ENCODE results near the gene LRIT1. TPM values are rescaled to one million over a fixed set of nuclear protein-coding genes. Genes with fewer than 3 reads are reported as not detected.

LRIT1 gene
- total RNA-seq, 2 experiments from 2014 or later: not detected

DNA sequence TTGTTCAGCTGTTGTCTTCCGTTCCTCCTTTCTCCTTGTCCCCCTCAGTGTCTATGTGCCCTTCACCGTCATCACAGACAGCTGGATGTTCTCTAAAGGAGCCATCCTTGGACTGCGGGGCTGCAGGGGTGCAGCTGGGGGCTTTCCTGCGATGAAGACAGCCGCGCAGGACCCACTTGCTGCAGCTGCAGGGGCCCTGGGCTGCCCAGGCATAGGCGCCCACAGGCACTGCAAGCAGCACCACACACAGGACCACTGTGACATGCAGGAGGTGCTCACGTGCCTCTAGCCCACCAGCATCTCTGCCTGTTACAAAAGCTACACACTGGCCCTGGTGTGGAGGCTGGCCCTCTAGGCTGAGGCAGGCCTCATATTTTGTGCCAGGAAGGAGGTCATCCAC lies 19.4 kb downstream of the LRIT1 start:
- ChIA-PET CTCF (interaction anchor here (0.7 to 1.5 kb wide), 2 partner anchors 9 to 35 kb away, joined by 3 to 4 read pairs; no protein-coding TSS in a partner anchor), POLR2A (no interaction called here)
- TF ChIP-seq, protein P1, sequence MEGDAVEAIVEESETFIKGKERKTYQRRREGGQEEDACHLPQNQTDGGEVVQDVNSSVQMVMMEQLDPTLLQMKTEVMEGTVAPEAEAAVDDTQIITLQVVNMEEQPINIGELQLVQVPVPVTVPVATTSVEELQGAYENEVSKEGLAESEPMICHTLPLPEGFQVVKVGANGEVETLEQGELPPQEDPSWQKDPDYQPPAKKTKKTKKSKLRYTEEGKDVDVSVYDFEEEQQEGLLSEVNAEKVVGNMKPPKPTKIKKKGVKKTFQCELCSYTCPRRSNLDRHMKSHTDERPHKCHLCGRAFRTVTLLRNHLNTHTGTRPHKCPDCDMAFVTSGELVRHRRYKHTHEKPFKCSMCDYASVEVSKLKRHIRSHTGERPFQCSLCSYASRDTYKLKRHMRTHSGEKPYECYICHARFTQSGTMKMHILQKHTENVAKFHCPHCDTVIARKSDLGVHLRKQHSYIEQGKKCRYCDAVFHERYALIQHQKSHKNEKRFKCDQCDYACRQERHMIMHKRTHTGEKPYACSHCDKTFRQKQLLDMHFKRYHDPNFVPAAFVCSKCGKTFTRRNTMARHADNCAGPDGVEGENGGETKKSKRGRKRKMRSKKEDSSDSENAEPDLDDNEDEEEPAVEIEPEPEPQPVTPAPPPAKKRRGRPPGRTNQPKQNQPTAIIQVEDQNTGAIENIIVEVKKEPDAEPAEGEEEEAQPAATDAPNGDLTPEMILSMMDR (IDR thresholded peaks at IDR 0.05): no peak
- Mint-ChIP-seq H3K27me3 (peaks cover 7% of the 10 kb centered on the region), H3K36me3 (ENCODE audit: low read depth) (peaks cover 4% of the 10 kb centered on the region), H3K9me3 (peaks cover 8% of the 10 kb centered on the region), H3K27ac (no peak overlapping the region), H3K4me1 (ENCODE audit: low read depth) (no peaks in the 10 kb centered on the region), H3K4me3 (no peak overlapping the region)
- no peak for DNase-seq
- ATAC-seq: no peak
- intact Hi-C loops (cut with micrococcal nuclease): no loop called here

DNA sequence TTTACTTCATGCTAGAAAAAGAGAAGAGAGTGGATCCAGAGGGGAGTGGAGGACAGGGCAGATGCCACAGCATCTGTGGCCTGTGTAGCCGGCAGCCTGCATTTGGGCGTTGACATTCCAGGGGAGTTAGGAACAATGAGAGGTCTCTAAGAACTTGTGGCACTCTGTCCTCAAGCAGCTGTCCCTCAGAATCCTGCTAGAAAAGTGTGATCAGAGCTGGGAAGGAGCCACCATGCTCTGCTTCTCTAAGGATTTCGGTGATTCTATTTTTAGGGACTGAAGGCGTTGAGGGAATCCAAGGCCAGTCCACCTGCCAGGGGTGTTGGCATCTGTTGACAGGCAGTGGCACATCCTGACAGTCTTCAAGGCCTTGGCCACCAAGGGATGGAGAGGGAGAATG lies 23.6 kb downstream of the LRIT1 start:
- POLR2A ChIA-PET: no interaction called here
- no peaks in the 10 kb centered on the region for H3K4me1 Mint-ChIP-seq (ENCODE audit: low read depth)
- TF ChIP-seq, protein P1 (IDR thresholded peaks at IDR 0.05): no peak
- peaks cover 8% of the 10 kb centered on the region for H3K9me3 Mint-ChIP-seq
- no peak overlapping the region for H3K27ac Mint-ChIP-seq
- CTCF ChIA-PET: interaction anchor here (1.0 to 4.9 kb wide), 2 partner anchors 12 to 70 kb away, joined by 3 to 22 read pairs; no protein-coding TSS in a partner anchor
- H3K4me3 Mint-ChIP-seq: no peak overlapping the region
- intact Hi-C loops (cut with micrococcal nuclease): no loop called here
- ATAC-seq: no peak
- DNase-seq: no peak
- peaks cover 2% of the 10 kb centered on the region for H3K27me3 Mint-ChIP-seq
- peaks cover 4% of the 10 kb centered on the region for H3K36me3 Mint-ChIP-seq (ENCODE audit: low read depth)

DNA sequence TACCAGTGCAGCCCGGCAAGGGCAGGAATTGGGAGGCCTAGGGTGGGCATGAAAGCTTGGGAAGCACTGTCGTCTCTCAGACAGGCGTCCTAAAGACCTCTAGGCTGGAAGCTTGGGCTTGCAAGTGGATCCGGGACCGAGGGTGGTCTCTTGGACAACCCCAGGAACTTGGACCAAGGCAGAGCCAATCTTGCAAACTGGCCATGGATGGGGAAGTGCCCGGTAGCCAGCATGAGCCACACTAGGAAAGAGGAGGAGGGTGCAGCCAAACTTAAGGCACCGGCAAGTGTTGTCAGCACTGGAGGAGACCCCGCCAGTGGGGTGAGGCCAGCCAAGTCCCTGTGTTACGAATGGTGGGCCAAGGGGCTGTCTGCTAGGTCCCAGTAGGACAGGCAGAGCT lies 24.5 kb downstream of the LRIT1 start:
- H3K4me3 Mint-ChIP-seq: no peak overlapping the region
- H3K36me3 Mint-ChIP-seq (ENCODE audit: low read depth): peaks cover 4% of the 10 kb centered on the region
- intact Hi-C loops (cut with micrococcal nuclease): no loop called here
- H3K27me3 Mint-ChIP-seq: peaks cover 2% of the 10 kb centered on the region
- CTCF ChIA-PET: interaction anchor here (1.0 to 4.9 kb wide), 3 partner anchors 11 to 69 kb away, joined by 3 to 22 read pairs (median 3); no protein-coding TSS in a partner anchor
- POLR2A ChIA-PET: interaction anchor here (0.6 kb wide), 1 partner anchor 80 kb away, joined by 3 read pairs; no protein-coding TSS in a partner anchor
- no peak overlapping the region for H3K27ac Mint-ChIP-seq
- DNase-seq (no peak), ATAC-seq (no peak)
- TF ChIP-seq, protein P1 (IDR thresholded peaks at IDR 0.05): no peak
- H3K4me1 Mint-ChIP-seq (ENCODE audit: low read depth): no peaks in the 10 kb centered on the region
- H3K9me3 Mint-ChIP-seq: peaks cover 8% of the 10 kb centered on the region

DNA sequence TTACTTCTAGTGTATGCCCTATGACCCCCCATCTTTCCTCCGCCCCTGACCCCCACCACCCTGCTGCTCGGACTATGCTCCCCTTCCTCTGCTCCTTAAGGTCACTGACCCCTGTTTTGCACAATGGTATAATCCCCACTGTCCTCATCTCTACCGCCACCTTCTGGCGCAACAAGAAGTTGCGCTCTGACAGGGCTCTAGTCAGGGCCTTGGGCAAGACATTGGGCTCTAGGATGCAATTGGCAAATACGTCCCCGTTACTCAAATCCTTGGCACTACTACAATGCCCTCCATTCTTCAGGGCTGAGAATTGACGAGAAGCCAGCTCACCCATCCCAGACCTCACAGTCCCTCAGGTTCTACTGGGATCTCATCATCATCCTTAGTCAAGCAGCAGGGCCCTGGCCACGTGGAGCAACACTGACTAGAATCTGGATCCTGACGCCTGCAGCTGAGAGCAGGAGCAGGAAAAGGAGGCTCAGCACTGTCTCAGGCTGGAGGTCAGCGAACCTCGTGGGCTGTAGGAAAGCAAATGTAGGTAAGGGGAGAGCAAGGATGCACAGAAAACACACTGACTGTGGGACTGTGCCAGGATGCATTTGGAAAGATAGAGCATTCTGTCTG lies 26.6 kb downstream of the LRIT1 start:
- peak; percentile 80 for ATAC-seq
- peak; percentile 52 for DNase-seq
- Mint-ChIP-seq H3K27me3 (no peaks in the 10 kb centered on the region), H3K4me1 (ENCODE audit: low read depth) (no peaks in the 10 kb centered on the region), H3K9me3 (peaks cover 8% of the 10 kb centered on the region), H3K27ac (no peak overlapping the region), H3K4me3 (no peak overlapping the region), H3K36me3 (ENCODE audit: low read depth) (peaks cover 4% of the 10 kb centered on the region)
- TF ChIP-seq, protein P1 (IDR thresholded peaks at IDR 0.05): peak; percentile 30
- ChIA-PET POLR2A (no interaction called here), CTCF (interaction anchor here (0.6 to 4.9 kb wide), 25 partner anchors 9 to 326 kb away, joined by 3 to 46 read pairs (median 4); partner anchors contain the start of gene GHITM)
- intact Hi-C loops (cut with micrococcal nuclease): no loop called here

DNA sequence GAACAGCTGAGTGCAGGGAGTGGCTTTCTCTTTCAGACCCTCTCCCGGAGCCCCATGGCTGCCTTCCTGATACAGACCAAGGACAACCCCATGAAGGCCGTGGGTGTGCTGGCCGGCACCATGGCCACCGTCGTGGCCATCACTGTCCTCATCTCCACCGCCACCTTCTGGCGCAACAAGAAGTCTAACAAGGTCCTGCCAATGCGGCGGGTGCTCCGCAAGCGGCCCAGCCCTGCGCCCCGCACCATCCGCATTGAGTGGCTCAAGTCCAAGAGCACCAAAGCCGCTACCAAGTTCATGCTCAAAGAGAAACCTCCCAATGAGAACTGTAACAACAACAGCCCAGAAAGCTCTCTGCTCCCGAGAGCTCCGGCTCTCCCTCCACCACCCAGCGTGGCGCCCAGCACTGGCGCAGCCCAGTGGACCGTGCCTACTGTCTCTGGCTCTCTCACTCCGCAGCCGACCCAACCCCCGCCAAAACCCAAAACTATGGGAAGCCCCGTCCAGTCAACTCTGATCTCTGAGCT lies 27.2 kb downstream of the LRIT1 start:
- Mint-ChIP-seq H3K4me3 (no peak overlapping the region), H3K36me3 (ENCODE audit: low read depth) (peaks cover under 1% of the 10 kb centered on the region), H3K4me1 (ENCODE audit: low read depth) (no peaks in the 10 kb centered on the region), H3K27me3 (no peaks in the 10 kb centered on the region), H3K27ac (no peak overlapping the region), H3K9me3 (peaks cover 2% of the 10 kb centered on the region)
- intact Hi-C loops (cut with micrococcal nuclease): no loop called here
- CTCF ChIA-PET: interaction anchor here (0.7 to 4.9 kb wide), 20 partner anchors 8 to 326 kb away, joined by 3 to 46 read pairs (median 4); partner anchors contain the start of gene GHITM
- TF ChIP-seq, protein P1 (IDR thresholded peaks at IDR 0.05): no peak
- POLR2A ChIA-PET: no interaction called here
- DNase-seq (no peak), ATAC-seq (no peak)

Measured in activated CD8-positive, alpha-beta T cell treated with anti-CD3 and anti-CD28 coated beads for 36 hours (primary cell).